Smooth muscle cell of the coronary artery (primary cell): ENCODE measurements around the gene DNAI4. TPM values are rescaled to one million over a fixed set of nuclear protein-coding genes. Genes with fewer than 3 reads are reported as not detected.

ENCODE experiments used
- total RNA-seq: library from RNA; depleted of rRNA; stranded (reverse); fragments of >200 nt; gene quantifications from 2 replicates; pipeline ENCODE4 v1.2.3, GENCODE V29; 2014; ENCODE audit warnings: low replicate concordance

DNAI4 gene
- total RNA-seq = 4.1 and 6.7 TPM in 2 replicates

GRCh38 chr1:66924756-66925557, at the start of gene DNAI4, which contains the start of gene MIER1:
Gene DNAI4 (minus strand): TSS chr1:66924856. CDS start chr1:66924831, 25 bp downstream.
Gene MIER1 (plus strand): TSS chr1:66924990. CDS start chr1:66925029, 39 bp downstream.

Other genes with a start within 250 kb of the DNAI4 start
- gene DYNLT5, start 172.4 kb downstream of the DNAI4 start, total RNA-seq = 0.15 and 0.23 TPM in 2 replicates
- not detected in 2 replicates for gene INSL5, start 123.6 kb downstream of the DNAI4 start, total RNA-seq
- gene MIER1, start 134 bp upstream of the DNAI4 start, total RNA-seq = 26.2 and 72.9 TPM in 2 replicates
- 6.6 and 8.0 TPM in 2 replicates for gene SLC35D1, start 129.3 kb upstream of the DNAI4 start, total RNA-seq
- gene C1orf141, start 210.1 kb upstream of the DNAI4 start, total RNA-seq = not detected in 2 replicates
- not detected in 2 replicates for gene IL23R, start 241.6 kb upstream of the DNAI4 start, total RNA-seq